Measurements from ENCODE around the gene EXOC3L4.

The EXOC3L4 gene

DNA sequence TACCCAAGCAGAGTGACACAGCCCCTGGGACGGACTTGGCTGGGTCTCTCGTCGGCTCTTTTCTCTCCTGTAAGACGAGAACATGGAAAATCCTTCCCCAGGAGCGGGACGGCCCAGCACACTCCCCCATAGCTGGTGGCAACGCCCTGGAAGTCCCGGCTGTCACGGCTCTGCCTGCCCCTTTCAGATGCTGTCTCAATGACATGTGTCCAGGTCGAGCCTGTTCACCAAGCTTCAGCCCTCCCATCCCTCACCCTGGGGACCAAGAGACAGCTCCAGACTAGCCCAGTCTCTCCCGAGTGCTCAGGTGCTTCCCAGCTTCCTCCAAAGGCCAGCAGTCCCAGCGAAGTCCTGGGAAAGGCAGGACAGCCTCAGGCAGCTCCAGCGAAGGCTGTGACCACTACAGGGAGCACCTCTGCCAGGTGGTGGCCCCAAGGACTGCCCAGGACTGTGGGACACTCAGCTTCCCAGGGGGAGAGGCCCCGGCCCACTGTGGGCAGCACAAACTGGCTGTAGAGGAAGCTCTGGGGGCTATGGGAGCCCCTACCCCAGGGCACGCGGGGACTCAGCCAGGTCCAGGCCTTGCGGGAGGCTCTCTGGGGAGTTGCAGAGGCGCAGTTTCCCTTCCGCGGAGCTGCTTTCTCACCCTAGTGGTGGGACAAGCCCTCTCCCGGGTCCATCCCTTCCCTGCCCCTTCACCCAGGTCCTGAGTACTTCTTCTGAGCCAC, 62.3 kb downstream of the EXOC3L4 start:
- TF ChIP-seq, protein P1, sequence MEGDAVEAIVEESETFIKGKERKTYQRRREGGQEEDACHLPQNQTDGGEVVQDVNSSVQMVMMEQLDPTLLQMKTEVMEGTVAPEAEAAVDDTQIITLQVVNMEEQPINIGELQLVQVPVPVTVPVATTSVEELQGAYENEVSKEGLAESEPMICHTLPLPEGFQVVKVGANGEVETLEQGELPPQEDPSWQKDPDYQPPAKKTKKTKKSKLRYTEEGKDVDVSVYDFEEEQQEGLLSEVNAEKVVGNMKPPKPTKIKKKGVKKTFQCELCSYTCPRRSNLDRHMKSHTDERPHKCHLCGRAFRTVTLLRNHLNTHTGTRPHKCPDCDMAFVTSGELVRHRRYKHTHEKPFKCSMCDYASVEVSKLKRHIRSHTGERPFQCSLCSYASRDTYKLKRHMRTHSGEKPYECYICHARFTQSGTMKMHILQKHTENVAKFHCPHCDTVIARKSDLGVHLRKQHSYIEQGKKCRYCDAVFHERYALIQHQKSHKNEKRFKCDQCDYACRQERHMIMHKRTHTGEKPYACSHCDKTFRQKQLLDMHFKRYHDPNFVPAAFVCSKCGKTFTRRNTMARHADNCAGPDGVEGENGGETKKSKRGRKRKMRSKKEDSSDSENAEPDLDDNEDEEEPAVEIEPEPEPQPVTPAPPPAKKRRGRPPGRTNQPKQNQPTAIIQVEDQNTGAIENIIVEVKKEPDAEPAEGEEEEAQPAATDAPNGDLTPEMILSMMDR (IDR thresholded peaks at IDR 0.05; ENCODE audit: insufficient read depth, low read depth, low read length, missing control alignments) = no peak
- no peak for DNase-seq (ENCODE audit: low read depth)
- H3K4me3 ChIP-seq (ENCODE audit: low read depth, low read length) = no peak overlapping the region

DNA sequence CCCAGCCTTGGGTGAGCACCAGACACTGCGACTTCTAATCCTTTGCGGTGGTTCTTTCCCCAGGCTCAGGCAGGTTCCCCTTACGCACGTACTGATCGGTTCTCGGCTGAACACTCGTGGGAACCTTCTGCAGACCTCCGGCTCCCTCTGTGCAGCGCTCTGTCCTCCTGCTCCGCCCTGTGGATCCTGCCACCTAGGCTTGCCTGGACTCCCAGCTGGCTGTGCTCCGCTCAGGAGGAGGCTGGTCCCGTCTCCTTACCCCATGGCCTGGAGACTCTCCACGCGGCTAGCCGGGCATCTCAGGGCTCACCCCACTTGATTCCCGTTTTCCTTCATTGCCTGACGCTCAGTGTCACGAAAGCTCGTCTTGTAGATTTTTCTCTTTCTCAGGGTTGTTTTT, 63.4 kb downstream of the EXOC3L4 start:
- DNase-seq (ENCODE audit: low read depth) = no peak
- H3K4me3 ChIP-seq (ENCODE audit: low read depth, low read length) = no peak overlapping the region
- TF ChIP-seq, protein P1 (IDR thresholded peaks at IDR 0.05; ENCODE audit: insufficient read depth, low read depth, low read length, missing control alignments) = no peak

DNA sequence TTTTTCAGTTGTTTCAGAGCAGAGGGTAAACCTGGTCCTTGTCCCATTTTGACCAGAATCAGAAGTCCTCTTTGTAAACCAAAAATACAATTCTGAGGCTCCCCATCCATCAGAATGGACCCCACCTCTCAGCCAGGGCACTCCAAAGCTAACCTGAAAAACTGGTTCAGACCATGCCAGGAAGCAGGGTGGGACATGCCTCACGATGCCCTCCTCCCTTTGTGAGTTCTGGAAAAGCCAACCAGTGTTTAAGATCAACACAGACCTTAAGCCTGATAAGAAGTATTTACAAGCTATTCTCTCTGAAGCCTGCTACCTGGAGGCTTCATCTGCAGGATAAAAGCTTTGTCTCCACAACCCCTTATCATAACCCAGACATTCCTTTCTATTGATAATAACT, 64.2 kb downstream of the EXOC3L4 start:
- no peak for DNase-seq (ENCODE audit: low read depth)
- H3K4me3 ChIP-seq (ENCODE audit: low read depth, low read length) = no peak overlapping the region
- TF ChIP-seq, protein P1 (IDR thresholded peaks at IDR 0.05; ENCODE audit: insufficient read depth, low read depth, low read length, missing control alignments) = no peak
